PC-9 (cell line): ENCODE data around the gene ZNF692.

ENCODE experiments used
- CTCF ChIP-seq: fragments of 200-600 bp; sonication (generic); conservative IDR thresholded peaks from 2 replicates; pipeline ENCODE4 v1.6.1; 2017; ENCODE audit warnings: mixed run types, antibody characterized with exemption, mild to moderate bottlenecking, moderate library complexity
- EZH2 ChIP-seq: fragments of 200-600 bp; sonication (generic); IDR thresholded peaks from 2 replicates; pipeline ENCODE4 v1.8.0; 2017; ENCODE audit warnings: antibody characterized with exemption, low read depth

GRCh38 chr1:248824301-248824700 is 34.6 kb downstream of the ZNF692 start:
- TF ChIP-seq CTCF = no peak
- no peak for TF ChIP-seq EZH2
